Measurements from ENCODE around the gene CEP63.

CEP63 gene

DNA sequence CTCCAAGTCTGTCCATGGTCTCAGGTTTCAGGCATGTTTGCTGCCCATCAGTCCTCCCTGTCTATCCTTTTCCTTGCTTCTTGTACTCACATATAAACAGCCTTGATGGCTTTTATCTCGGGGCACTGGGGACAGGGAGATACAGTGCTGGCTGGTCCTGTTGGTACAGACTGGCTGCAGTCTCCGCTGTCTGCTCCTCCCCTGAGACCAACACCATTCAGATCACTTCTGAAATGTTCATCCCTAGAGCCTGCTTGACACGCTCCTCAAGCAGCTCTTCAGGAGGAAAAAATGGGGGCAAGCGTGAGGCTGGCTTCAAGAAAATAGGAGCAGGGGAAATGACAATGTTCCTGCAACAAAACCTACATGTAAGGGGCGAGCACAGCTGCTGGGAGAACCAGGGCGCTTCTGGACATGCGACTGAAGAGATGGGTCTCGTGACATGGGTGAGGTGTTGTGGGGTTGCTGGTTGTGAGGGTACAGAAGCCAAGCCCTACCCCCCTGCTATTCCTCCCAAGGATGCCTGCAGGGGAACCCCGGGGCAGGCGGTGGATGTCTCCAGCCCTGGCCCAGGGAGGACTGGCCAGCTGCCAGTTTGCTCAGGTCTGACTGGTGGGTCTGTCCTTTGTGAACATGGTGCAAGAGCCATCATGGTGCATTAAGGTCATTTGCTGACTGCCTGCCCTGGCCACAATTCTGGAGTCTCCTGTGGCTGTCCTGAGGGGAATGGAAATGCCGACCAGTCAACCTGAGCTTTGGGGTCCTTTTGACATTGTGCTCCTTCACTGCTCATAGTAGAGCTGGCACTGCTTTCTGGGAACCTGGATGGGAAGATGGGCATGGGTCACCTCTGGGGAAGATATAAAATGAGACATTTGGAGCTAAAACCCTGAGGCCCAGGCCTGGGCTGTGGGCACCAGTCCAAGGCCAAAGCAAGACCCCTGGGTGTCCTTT is 124.9 kb downstream of the CEP63 start:
- no peak for DNase-seq

DNA sequence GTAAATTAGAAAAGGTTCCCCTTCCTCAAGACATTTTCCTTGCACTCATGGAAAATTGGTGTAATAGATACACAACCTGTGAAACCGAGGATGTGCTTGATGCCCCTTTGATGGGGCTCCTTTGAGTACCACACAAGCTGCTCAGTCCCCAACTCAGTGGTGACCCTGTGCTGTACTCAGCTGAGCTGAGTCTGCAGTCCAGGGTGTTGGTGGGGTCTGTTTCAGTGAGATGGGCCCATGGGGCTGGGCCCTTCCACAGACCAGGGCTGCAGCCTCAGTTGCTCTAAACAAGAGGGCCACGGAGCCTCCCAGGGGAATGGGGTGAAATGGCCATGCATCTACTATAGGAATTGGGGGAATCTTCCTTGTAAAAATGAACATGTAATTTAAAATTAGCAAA is 125.7 kb downstream of the CEP63 start:
- DNase-seq, result no peak

DNA sequence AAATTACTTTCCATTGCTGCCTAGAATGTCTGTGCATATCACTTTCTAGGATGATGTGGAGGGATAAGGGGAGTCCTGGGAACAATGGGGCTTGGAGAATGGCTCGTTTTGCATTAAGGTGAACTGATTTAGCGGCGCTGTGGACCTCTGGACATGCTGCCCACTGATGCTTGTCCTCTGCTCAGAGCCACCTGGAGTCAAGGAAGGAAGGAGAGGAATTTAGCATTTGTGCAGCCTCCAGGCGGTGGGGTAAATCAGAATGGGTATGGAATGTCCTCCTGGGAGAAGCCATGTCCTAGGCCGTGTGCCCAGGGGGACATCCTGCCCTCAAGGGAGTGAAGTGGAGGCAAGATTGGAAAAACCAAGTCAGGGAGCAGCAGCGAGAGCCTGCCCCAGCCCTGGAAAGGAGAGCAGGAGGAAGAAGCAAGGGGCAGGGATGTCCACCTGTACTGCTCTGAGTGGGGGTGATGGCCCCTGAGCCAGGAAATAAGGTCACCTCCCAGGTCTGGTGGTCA is 127.2 kb downstream of the CEP63 start:
- DNase-seq, result no peak

GRCh38 chr3:134614955-134615354 is 129.1 kb downstream of the CEP63 start:
- no peak for DNase-seq

- DNase-seq, result no peak
Observed at GRCh38 chr3:134615743-134616142, 129.9 kb downstream of the CEP63 start.

GRCh38 chr3:134617608-134618477 is 132.0 kb downstream of the CEP63 start:
- DNase-seq, result no peak

- no peak for DNase-seq
Observed at GRCh38 chr3:134618478-134619300, 132.8 kb downstream of the CEP63 start.

- no peak for DNase-seq
Observed at GRCh38 chr3:134619301-134619615, 133.4 kb downstream of the CEP63 start.

DNA sequence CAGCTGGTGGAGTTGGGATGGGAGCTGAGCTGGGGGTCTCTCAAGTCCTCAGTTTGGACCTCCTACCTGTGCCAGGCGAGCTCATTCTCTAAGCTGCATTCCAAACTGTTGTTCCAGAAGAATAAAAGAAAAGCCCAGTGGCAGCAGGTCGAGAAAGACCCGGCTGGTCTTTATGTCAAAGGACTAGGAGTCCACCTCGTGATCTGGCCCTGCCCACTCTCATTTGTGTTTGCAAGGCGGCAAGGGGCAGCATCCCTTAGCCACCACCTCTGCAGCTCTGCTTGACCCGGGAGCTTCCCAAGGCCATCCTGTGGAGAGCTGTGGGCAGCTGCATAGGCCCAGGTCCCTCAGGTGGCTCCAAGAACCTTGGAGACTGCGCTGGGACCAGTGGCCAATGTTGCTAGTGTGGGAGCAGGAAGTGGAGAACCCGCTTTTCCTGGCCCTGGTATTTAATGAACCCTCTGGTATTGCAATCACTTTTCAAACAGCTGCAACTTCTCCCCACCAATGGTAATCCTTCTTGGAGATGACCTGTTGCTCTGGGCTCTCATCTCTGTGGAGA is 134.1 kb downstream of the CEP63 start:
- DNase-seq, result no peak

- no peak for DNase-seq
Observed at GRCh38 chr3:134620476-134621115, 134.7 kb downstream of the CEP63 start.

- DNase-seq, result no peak
Observed at GRCh38 chr3:134621854-134622253, 136.0 kb downstream of the CEP63 start.

GRCh38 chr3:134622806-134623365 is 137.0 kb downstream of the CEP63 start:
- no peak for DNase-seq

- no peak for DNase-seq
Observed at GRCh38 chr3:134623615-134624245, 137.9 kb downstream of the CEP63 start.

Data from NCI-H1417 (cell line).